ENCODE measurements around the gene XRN1. TPM values are rescaled to one million over a fixed set of nuclear protein-coding genes. Genes with fewer than 3 reads are reported as not detected.

Gene XRN1
- total and polyA plus RNA-seq, 2 of the 8 experiments (the other 6 are each of a cell fraction or from before 2014, with no cell fraction given): 1.9 to 17.2 TPM

DNA sequence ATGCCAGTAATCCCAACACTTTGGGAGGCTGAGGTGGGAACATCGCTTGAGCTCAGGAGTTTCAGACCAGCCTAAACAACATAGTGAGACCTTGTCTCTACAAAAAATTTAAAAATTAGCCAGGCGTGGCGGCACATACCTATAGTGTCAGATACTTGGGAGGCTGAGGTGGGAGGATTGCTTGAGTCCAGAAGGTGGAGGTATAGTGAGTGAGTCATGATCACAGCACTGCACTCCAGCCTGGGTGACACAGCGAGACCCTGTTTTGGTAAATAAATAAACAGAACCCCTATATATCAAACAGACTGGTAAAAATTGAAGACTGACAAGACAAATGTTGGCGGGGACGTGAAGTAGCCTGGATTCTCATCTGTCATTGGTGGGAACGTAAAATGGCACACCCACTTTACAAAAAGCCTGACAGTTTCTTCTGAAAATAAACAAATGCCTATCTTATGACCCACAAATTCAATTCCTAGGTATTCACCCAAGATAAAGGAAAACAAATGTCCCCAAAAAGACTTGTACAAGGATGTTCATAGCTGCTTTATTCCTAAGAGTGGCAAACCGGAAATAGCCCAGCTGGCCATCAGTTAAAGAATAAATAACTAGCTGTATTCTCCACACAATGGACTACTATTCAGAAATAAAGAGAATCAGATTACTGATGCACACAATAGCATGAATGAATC lies 175.5 kb downstream of the XRN1 start:
- no peaks in the 10 kb centered on the region for H3K36me3 ChIP-seq (ENCODE audit: control insufficient read depth in 2 of 4, insufficient read depth in 4 of 4, low read length in 3 of 4)
- H3K4ac ChIP-seq (replicated peaks; ENCODE audit: insufficient read length, low read depth, low read length): no peak overlapping the region
- H3K27ac ChIP-seq (ENCODE audit: low read depth, low read length): no peak overlapping the region
- no peak overlapping the region for H4K8ac ChIP-seq (ENCODE audit: extremely low read depth, insufficient read depth, low read length)
- no peak overlapping the region for H3K18ac ChIP-seq (ENCODE audit: extremely low read depth, low read length)
- H3K4me2 ChIP-seq (ENCODE audit: insufficient read depth in 1 of 2, low read depth in 2 of 2, low read length in 2 of 2): no peak overlapping the region
- no peak overlapping the region for H2AFZ ChIP-seq (ENCODE audit: low read length)
- H2BK20ac ChIP-seq (ENCODE audit: low read length): no peak overlapping the region
- no peak overlapping the region for H2BK12ac ChIP-seq (ENCODE audit: low read depth, low read length)
- 88% methylated on average over 8 of the region's 8 CpGs; no CpG with 5 or more reads in 1 of the 2 experiments for WGBS, 2 experiments (ENCODE audit: extremely low coverage in 1 of 2, insufficient coverage in 1 of 2, insufficient read length in 1 of 2, insufficient replicate concordance in 2 of 2, low coverage in 1 of 2, low lambda C conversion rate in 2 of 2, missing lambda C conversion rate in 1 of 2)
- no peak overlapping the region for H3K14ac ChIP-seq (ENCODE audit: insufficient read length)
- CTCF ChIA-PET (ENCODE audit: partially characterized antibody): interaction anchor here (1.5 kb wide), 1 partner anchor 143 kb away, joined by 5 read pairs; no protein-coding TSS in a partner anchor
- H4K91ac ChIP-seq (replicated peaks; ENCODE audit: insufficient read length, low read length): no peak overlapping the region
- FAIRE-seq (no peak), DNase-seq (ENCODE audit: low read depth in 1 of 2, low spot score in 2 of 2) (no peak)
- H3K9ac ChIP-seq (replicated peaks in 1 of 4; ENCODE audit: extremely low read depth in 1 of 4, low read depth in 3 of 4, low read length in 3 of 4): no peak overlapping the region
- H3K79me1 ChIP-seq (ENCODE audit: low read depth, low read length): no peaks in the 10 kb centered on the region
- no peaks in the 10 kb centered on the region for H3K79me2 ChIP-seq (ENCODE audit: control insufficient read depth in 1 of 2, insufficient read depth in 2 of 2, low read length in 2 of 2)
- H3K56ac ChIP-seq (replicated peaks; ENCODE audit: insufficient read length, low read depth, low read length): no peak overlapping the region
- no peaks in the 10 kb centered on the region for H3K9me3 ChIP-seq (ENCODE audit: insufficient read depth in 2 of 2, low read depth in 1 of 2, low read length in 1 of 2)
- no peak overlapping the region for H4K5ac ChIP-seq (ENCODE audit: insufficient read length, low read depth, low read length)
- no peaks in the 10 kb centered on the region for H3K4me1 ChIP-seq (replicated peaks in 1 of 4; ENCODE audit: control insufficient read depth in 3 of 4, insufficient read depth in 4 of 4, low read length in 3 of 4)
- no peak overlapping the region for H2AK5ac ChIP-seq (ENCODE audit: low read depth, low read length)
- H2BK120ac ChIP-seq (replicated peaks; ENCODE audit: low read depth, low read length): no peak overlapping the region
- H3K23ac ChIP-seq (ENCODE audit: insufficient read length): no peak overlapping the region
- no peaks in the 10 kb centered on the region for H4K20me1 ChIP-seq (replicated peaks in 1 of 2; ENCODE audit: control insufficient read depth in 1 of 2, insufficient read depth in 2 of 2, low read length in 2 of 2)
- H2BK15ac ChIP-seq (ENCODE audit: low read length): no peak overlapping the region
- POLR2A ChIA-PET (ENCODE audit: partially characterized antibody): no interaction called here
- H3K4me3 ChIP-seq (ENCODE audit: extremely low read depth in 1 of 4, insufficient read depth in 2 of 4, low read depth in 3 of 4, low read length in 4 of 4): no peak overlapping the region
- H3K27me3 ChIP-seq (replicated peaks in 1 of 4; ENCODE audit: control insufficient read depth in 3 of 4, extremely low read depth in 1 of 4, insufficient read depth in 3 of 4, low read length in 3 of 4): no peaks in the 10 kb centered on the region
- H3K23me2 ChIP-seq (ENCODE audit: low read depth, low read length): no peaks in the 10 kb centered on the region
- no peak overlapping the region for H2BK5ac ChIP-seq (ENCODE audit: low read depth, low read length)
- TF ChIP-seq RNF2 (IDR thresholded peaks at IDR 0.05; ENCODE audit: borderline replicate concordance, low read depth, low read length, missing control alignments, poor library complexity, severe bottlenecking) (no peak), CBX5 (IDR thresholded peaks at IDR 0.05; ENCODE audit: low read depth, low read length) (no peak), RXRA (IDR thresholded peaks at IDR 0.05; ENCODE audit: insufficient read depth, low read depth, low read length) (no peak), TBP (IDR thresholded peaks at IDR 0.05; ENCODE audit: low read depth, low read length) (no peak), EGR1 (IDR thresholded peaks at IDR 0.05; ENCODE audit: borderline replicate concordance, low read depth, low read length) (no peak), GTF2F1 (IDR thresholded peaks at IDR 0.05; ENCODE audit: borderline replicate concordance, low read depth, low read length) (no peak), SIRT6 (IDR thresholded peaks at IDR 0.05; ENCODE audit: low read length) (no peak), RBBP5 (IDR thresholded peaks at IDR 0.05; ENCODE audit: borderline replicate concordance, low read depth, low read length) (no peak), CHD2 (IDR thresholded peaks at IDR 0.05; ENCODE audit: low read length) (no peak), EP300 (IDR thresholded peaks at IDR 0.05; ENCODE audit: borderline replicate concordance in 1 of 2, low read depth in 2 of 2, low read length in 2 of 2) (no peak)
- TF ChIP-seq, protein P1, sequence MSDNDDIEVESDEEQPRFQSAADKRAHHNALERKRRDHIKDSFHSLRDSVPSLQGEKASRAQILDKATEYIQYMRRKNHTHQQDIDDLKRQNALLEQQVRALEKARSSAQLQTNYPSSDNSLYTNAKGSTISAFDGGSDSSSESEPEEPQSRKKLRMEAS (IDR thresholded peaks at IDR 0.05): no peak
